Epithelial cell of esophagus (primary cell): ENCODE measurements around the gene YEATS4.

ENCODE experiments used
- DNase-seq: peaks from one replicate; pipeline ENCODE4 v3.0.0; 2010; ENCODE audit warnings: low read depth
- H3K4me3 ChIP-seq: 2 replicates; pipeline ENCODE4 v1.5.1; 2011; ENCODE audit warnings: mild to moderate bottlenecking, low read length, control low read depth
- CTCF ChIP-seq: IDR thresholded peaks from 2 replicates; pipeline ENCODE4 v1.5.1; 2011; ENCODE audit warnings: low read depth, mild to moderate bottlenecking, low read length, control low read depth, inconsistent platforms; ENCODE audit not compliant: insufficient read depth; ENCODE audit errors: missing control alignments

The YEATS4 gene

GRCh38 chr12:69350777-69351176, 8.8 kb upstream of the YEATS4 start:
- no peak overlapping the region for H3K4me3 ChIP-seq
- no peak for TF ChIP-seq CTCF
- no peak for DNase-seq

- H3K4me3 ChIP-seq = no peak overlapping the region
- TF ChIP-seq CTCF = no peak
- no peak for DNase-seq
Measured at GRCh38 chr12:69351462-69352236, 7.9 kb upstream of the YEATS4 start.

- no peak for DNase-seq
- TF ChIP-seq CTCF = no peak
- H3K4me3 ChIP-seq = no peak overlapping the region
Measured at GRCh38 chr12:69352904-69353303, 6.6 kb upstream of the YEATS4 start.

- TF ChIP-seq CTCF = no peak
- DNase-seq = no peak
- no peak overlapping the region for H3K4me3 ChIP-seq
Measured at GRCh38 chr12:69354172-69354555, 5.4 kb upstream of the YEATS4 start.

GRCh38 chr12:69354556-69355187, 4.9 kb upstream of the YEATS4 start:
- TF ChIP-seq CTCF = no peak
- H3K4me3 ChIP-seq = no peak overlapping the region
- DNase-seq = no peak

- no peak overlapping the region for H3K4me3 ChIP-seq
- DNase-seq = no peak
- TF ChIP-seq CTCF = no peak
Measured at GRCh38 chr12:69355363-69356028, 4.0 kb upstream of the YEATS4 start.
